ENCODE measurements around the gene ADTRP. TPM values are rescaled to one million over a fixed set of nuclear protein-coding genes. Genes with fewer than 3 reads are reported as not detected.

Gene ADTRP
- total and polyA plus RNA-seq, 10 of the 15 experiments (the other 5 are each of a cell fraction or from before 2014, with no cell fraction given) = 0.10 to 2.6 (median 2.1) TPM

DNA sequence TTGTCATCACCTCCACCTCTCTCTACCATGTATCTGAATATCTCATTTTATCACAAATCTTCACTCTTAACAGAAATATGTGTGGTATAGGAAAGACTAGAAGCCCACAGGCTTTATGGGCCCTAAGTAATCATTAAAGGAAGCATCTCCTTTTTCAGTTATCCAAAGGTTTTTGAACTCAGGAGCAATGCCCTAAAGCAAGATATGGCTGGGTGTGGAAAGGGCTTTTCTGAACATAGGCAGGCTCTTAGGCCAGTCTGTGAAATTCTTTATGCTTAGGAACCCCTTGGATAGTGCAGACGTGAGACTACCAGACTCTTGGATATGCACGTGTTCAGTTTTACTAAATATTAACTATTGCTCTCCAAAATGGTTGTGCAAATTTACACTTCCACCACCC lies 99.5 kb downstream of the ADTRP start:
- ChIA-PET POLR2A (no interaction called here), SMC1A (ENCODE audit: uncharacterized antibody, unreplicated experiment) (interaction anchor here (0.6 to 1.4 kb wide), 3 partner anchors 11 to 923 kb away, joined by 3 to 4 read pairs (median 3); no protein-coding TSS in a partner anchor), RAD21 (ENCODE audit: unreplicated experiment) (no interaction called here), CTCF (interaction anchor here (0.6 to 1.7 kb wide), 3 partner anchors 13 to 923 kb away, joined by 3 to 5 read pairs (median 3); no protein-coding TSS in a partner anchor)
- Histone ChIP-seq H4K20me1 (ENCODE audit: control insufficient read depth, insufficient read depth) (no peaks in the 10 kb centered on the region), H3K4me3 (no peak overlapping the region), H3K9me3 (replicated peaks; ENCODE audit: control insufficient read depth, insufficient read depth, low read length) (peaks cover 7% of the 10 kb centered on the region; the same call in 2 of the 3 replicates), H3K27ac (ENCODE audit: control insufficient read depth, insufficient read depth) (no peak overlapping the region), H2AFZ (ENCODE audit: control insufficient read depth, low read depth, low read length) (no peak overlapping the region), H3K79me2 (ENCODE audit: control insufficient read depth, insufficient read depth, low read length) (no peaks in the 10 kb centered on the region), H3K4me2 (ENCODE audit: control insufficient read depth, insufficient read depth) (no peak overlapping the region), H3K9ac (ENCODE audit: control insufficient read depth, insufficient read depth, low read length) (no peak overlapping the region), H3K4me1 (ENCODE audit: control insufficient read depth, insufficient read depth, low read length) (no peaks in the 10 kb centered on the region), H3K27me3 (replicated peaks in 1 of 2; ENCODE audit: control insufficient read depth in 2 of 2, insufficient read depth in 2 of 2, low read length in 1 of 2) (no peaks in the 10 kb centered on the region), H3K36me3 (ENCODE audit: control insufficient read depth in 2 of 2, insufficient read depth in 2 of 2, low read length in 1 of 2) (no peaks in the 10 kb centered on the region)
- TF ChIP-seq CBFB (IDR thresholded peaks at IDR 0.05; ENCODE audit: low read depth) (no peak), RAD21 (IDR thresholded peaks at IDR 0.05; ENCODE audit: insufficient read depth, low read depth, low read length) (no peak), RCOR1 (conservative IDR thresholded peaks at IDR 0.05; ENCODE audit: low read depth, low read length) (no peak), POU2F2 (IDR thresholded peaks at IDR 0.05; ENCODE audit: borderline replicate concordance, low read depth, low read length) (no peak), IKZF2 (IDR thresholded peaks at IDR 0.05) (no peak)
- TF ChIP-seq, protein P1, sequence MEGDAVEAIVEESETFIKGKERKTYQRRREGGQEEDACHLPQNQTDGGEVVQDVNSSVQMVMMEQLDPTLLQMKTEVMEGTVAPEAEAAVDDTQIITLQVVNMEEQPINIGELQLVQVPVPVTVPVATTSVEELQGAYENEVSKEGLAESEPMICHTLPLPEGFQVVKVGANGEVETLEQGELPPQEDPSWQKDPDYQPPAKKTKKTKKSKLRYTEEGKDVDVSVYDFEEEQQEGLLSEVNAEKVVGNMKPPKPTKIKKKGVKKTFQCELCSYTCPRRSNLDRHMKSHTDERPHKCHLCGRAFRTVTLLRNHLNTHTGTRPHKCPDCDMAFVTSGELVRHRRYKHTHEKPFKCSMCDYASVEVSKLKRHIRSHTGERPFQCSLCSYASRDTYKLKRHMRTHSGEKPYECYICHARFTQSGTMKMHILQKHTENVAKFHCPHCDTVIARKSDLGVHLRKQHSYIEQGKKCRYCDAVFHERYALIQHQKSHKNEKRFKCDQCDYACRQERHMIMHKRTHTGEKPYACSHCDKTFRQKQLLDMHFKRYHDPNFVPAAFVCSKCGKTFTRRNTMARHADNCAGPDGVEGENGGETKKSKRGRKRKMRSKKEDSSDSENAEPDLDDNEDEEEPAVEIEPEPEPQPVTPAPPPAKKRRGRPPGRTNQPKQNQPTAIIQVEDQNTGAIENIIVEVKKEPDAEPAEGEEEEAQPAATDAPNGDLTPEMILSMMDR (IDR thresholded peaks at IDR 0.05 in 2 of 3, conservative IDR thresholded peaks at IDR 0.05 in 1 of 3; ENCODE audit: control insufficient read depth in 2 of 3, extremely low read depth in 1 of 3, insufficient read depth in 1 of 3, low read depth in 3 of 3, low read length in 3 of 3) = no peak
- in situ Hi-C loops (cut with MboI) = no loop called here
- BruUV-seq (replicated peaks) = no TSS peak
- intact Hi-C loops (cut with micrococcal nuclease; ENCODE audit: unreplicated experiment) = no loop called here
- WGBS (ENCODE audit: insufficient coverage, insufficient replicate concordance, low lambda C conversion rate, missing lambda C conversion rate) = 30% methylated on average over 2 of the region's 2 CpGs
- DNase-seq (ENCODE audit: low read depth, low spot score) = no peak
- no peak for FAIRE-seq
- no peak for ATAC-seq
